Measurements from ENCODE around the gene KRTAP5-2. TPM values are rescaled to one million over a fixed set of nuclear protein-coding genes. Genes with fewer than 3 reads are reported as not detected.

KRTAP5-2 gene
- total and polyA plus RNA-seq, 2 of the 4 experiments (the other 2 are of a cell fraction) = not detected

GRCh38 chr11:1631066-1631568 is 33.0 kb upstream of the KRTAP5-2 start:
- WGBS, 2 experiments (ENCODE audit: extremely low coverage in 2 of 2, insufficient read length in 1 of 2) = 43% methylated on average over 7 of the region's 13 CpGs; no CpG with 5 or more reads in 1 of the 2 experiments
- Histone ChIP-seq H4K91ac (ENCODE audit: insufficient read depth, low read depth, low read length) (no peak overlapping the region), H3K14ac (replicated peaks; ENCODE audit: low read depth, low read length) (no peak overlapping the region), H3K23ac (ENCODE audit: low read depth, low read length) (no peak overlapping the region; the same call in 1 of the 2 replicates), H2BK15ac (ENCODE audit: low read depth, low read length) (no peak overlapping the region), H2AK5ac (ENCODE audit: low read depth, low read length) (no peak overlapping the region), H3K27me3 (ENCODE audit: control insufficient read depth, insufficient read depth, low read length) (peaks cover 63% of the 10 kb centered on the region), H3K9ac (ENCODE audit: low read depth, low read length) (no peak overlapping the region), H2BK120ac (ENCODE audit: low read depth, low read length) (no peak overlapping the region), H3K9me3 (ENCODE audit: control insufficient read depth, insufficient read depth, low read length) (no peaks in the 10 kb centered on the region), H3K4me2 (ENCODE audit: low read depth, low read length) (no peak overlapping the region), H3K4ac (ENCODE audit: low read depth, low read length) (no peak overlapping the region), H4K20me1 (ENCODE audit: insufficient read depth, low read length) (no peaks in the 10 kb centered on the region; the same call in 1 of the 2 replicates), H3K27ac (ENCODE audit: insufficient read depth, low read length) (no peak overlapping the region), H4K5ac (ENCODE audit: low read depth, low read length) (no peak overlapping the region), H3K4me1 (ENCODE audit: control insufficient read depth, insufficient read depth, low read length) (no peaks in the 10 kb centered on the region), H3K79me1 (ENCODE audit: low read depth in 1 of 2, low read length in 2 of 2) (no peaks in the 10 kb centered on the region), H3K36me3 (ENCODE audit: control insufficient read depth, insufficient read depth, low read length) (no peaks in the 10 kb centered on the region), H2AK9ac (replicated peaks; ENCODE audit: low read depth, low read length, poor library complexity) (no peak overlapping the region), H3K4me3 (ENCODE audit: insufficient read depth, low read depth, low read length) (no peak overlapping the region), H3K56ac (ENCODE audit: extremely low read depth, insufficient read depth, low read length) (no peak overlapping the region), H2BK5ac (ENCODE audit: low read depth, low read length, poor library complexity, severe bottlenecking) (no peak overlapping the region), H3K9me1 (ENCODE audit: insufficient read depth, low read length) (no peaks in the 10 kb centered on the region), H2AFZ (replicated peaks; ENCODE audit: low read length, poor library complexity) (no peak overlapping the region), H3K18ac (ENCODE audit: low read depth, low read length) (no peak overlapping the region), H4K8ac (ENCODE audit: low read depth in 2 of 2, low read length in 2 of 2) (no peak overlapping the region), H2BK20ac (ENCODE audit: low read depth, low read length) (no peak overlapping the region)
- ATAC-seq (ENCODE audit: low read depth) (no peak), DNase-seq (no peak)
- in situ Hi-C loops (cut with MboI; ENCODE audit: low sequenced_read_pairs) = no loop called here
- ChIA-PET CTCF (interaction anchor here (1.4 to 1.6 kb wide), 2 partner anchors 22 to 36 kb away, joined by 4 to 5 read pairs; no protein-coding TSS in a partner anchor), POLR2A (ENCODE audit: unreplicated experiment) (no interaction called here)
- dilution Hi-C loops (cut with HindIII; ENCODE audit: low sequenced_read_pairs, unreplicated experiment) = no loop called here
- no TSS peak for BruUV-seq (replicated peaks)
- intact Hi-C loops (cut with micrococcal nuclease) = no loop called here
- no peak for TF ChIP-seq CHD1 (IDR thresholded peaks at IDR 0.05; ENCODE audit: low read depth, low read length)
- TF ChIP-seq RFX5 (IDR thresholded peaks at IDR 0.05; ENCODE audit: low read depth, low read length) = no peak
